SU-DHL-6 (cell line): Measurements from ENCODE around the gene CASP10.

Experiments
- H2AFZ ChIP-seq: fragments of 200-600 bp; sonication (generic); 2 replicates; pipeline ENCODE4 v1.6.1; 2014; ENCODE audit warnings: low read depth, mild to moderate bottlenecking, moderate library complexity, mixed read lengths, antibody characterized with exemption, low read length; ENCODE audit not compliant: severe bottlenecking
- H3F3A ChIP-seq: fragments of 200-600 bp; shearing (Covaris generic); 2 replicates; pipeline ENCODE4 v1.6.0; 2016; ENCODE audit warnings: antibody characterized with exemption, mild to moderate bottlenecking; ENCODE audit not compliant: insufficient read depth
- H3K27ac ChIP-seq: fragments of 200-600 bp; sonication (generic); 2 replicates; pipeline ENCODE4 v1.5.1; 2016; ENCODE audit warnings: low read depth, mild to moderate bottlenecking, low read length, moderate library complexity, mixed read lengths
- H3K27me3 ChIP-seq: fragments of 200-600 bp; sonication (generic), shearing (Covaris generic); 2 replicates; pipeline ENCODE4 v1.6.0; 2014; ENCODE audit warnings: mild to moderate bottlenecking, low read length
- H3K36me3 ChIP-seq: fragments of 200-600 bp; sonication (generic); 2 replicates; pipeline ENCODE4 v1.6.1; 2014; ENCODE audit warnings: mild to moderate bottlenecking, low read length, mixed read lengths
- H3K4me2 ChIP-seq: fragments of 300-600, 200-600 bp; shearing (Covaris generic), sonication (generic); 2 replicates; pipeline ENCODE4 v1.6.0; 2014; ENCODE audit warnings: low read length, low read depth, mild to moderate bottlenecking; ENCODE audit not compliant: poor library complexity, severe bottlenecking
- H3K4me3 ChIP-seq: fragments of 200-600 bp; sonication (generic); 2 replicates; pipeline ENCODE4 v1.5.1; 2014; ENCODE audit warnings: antibody characterized with exemption, low read length, mild to moderate bottlenecking, mixed read lengths; ENCODE audit not compliant: insufficient read depth, poor library complexity, severe bottlenecking
- H3K79me2 ChIP-seq: fragments of 200-600 bp; sonication (generic); 2 replicates; pipeline ENCODE4 v1.6.1; 2014; ENCODE audit warnings: mild to moderate bottlenecking, low read length, moderate library complexity; ENCODE audit not compliant: insufficient read depth
- H3K9ac ChIP-seq: fragments of 200-600 bp; sonication (generic); 2 replicates; pipeline ENCODE4 v1.7.0; 2014; ENCODE audit warnings: mild to moderate bottlenecking, low read length
- H3K9me2 ChIP-seq: fragments of 200-600 bp; sonication (generic); replicated peaks from 2 replicates; pipeline ENCODE4 v1.6.1; 2014; ENCODE audit warnings: low read length; ENCODE audit not compliant: insufficient read depth
- H3K9me3 ChIP-seq: fragments of 200-600 bp; sonication (generic); 2 replicates; pipeline ENCODE4 v1.6.1; 2014; ENCODE audit warnings: low read length, mixed read lengths; ENCODE audit not compliant: insufficient read depth
- H4K20me1 ChIP-seq: fragments of 200-600 bp; sonication (generic); 2 replicates; pipeline ENCODE4 v1.6.1; 2014; ENCODE audit warnings: low read depth, mild to moderate bottlenecking, antibody characterized with exemption, low read length, moderate library complexity, mixed read lengths
- CTCF ChIP-seq: fragments of 200-600 bp; sonication (generic); IDR thresholded peaks from one replicate; pipeline ENCODE4 v1.5.1; 2017; ENCODE audit warnings: antibody characterized with exemption, mild to moderate bottlenecking, low read length, moderate library complexity; ENCODE audit not compliant: insufficient read depth, poor library complexity, severe bottlenecking
- EZH2phosphoT487 ChIP-seq: fragments of 200-600 bp; sonication (generic), shearing (Covaris generic); conservative IDR thresholded peaks from 2 replicates; pipeline ENCODE4 v1.6.1; 2018; ENCODE audit warnings: mild to moderate bottlenecking, antibody characterized with exemption, low read length, moderate library complexity, mixed read lengths

Gene CASP10

GRCh38 chr2:201244829-201245228 lies 61.9 kb downstream of the CASP10 start:
- Histone ChIP-seq H3F3A (no peaks in the 10 kb centered on the region), H3K9ac (no peak overlapping the region), H3K9me2 (no peaks in the 10 kb centered on the region), H3K36me3 (no peaks in the 10 kb centered on the region), H3K4me3 (no peak overlapping the region), H4K20me1 (no peaks in the 10 kb centered on the region), H3K4me2 (no peak overlapping the region), H3K27ac (no peak overlapping the region), H2AFZ (no peak overlapping the region), H3K79me2 (no peaks in the 10 kb centered on the region), H3K27me3 (no peaks in the 10 kb centered on the region), H3K9me3 (no peaks in the 10 kb centered on the region)
- no peak for TF ChIP-seq EZH2phosphoT487
- no peak for TF ChIP-seq CTCF

GRCh38 chr2:201246280-201246679 lies 63.3 kb downstream of the CASP10 start:
- no peak overlapping the region for H3K27ac ChIP-seq
- H3K9ac ChIP-seq = no peak overlapping the region
- H3K4me2 ChIP-seq = no peak overlapping the region
- H3K9me3 ChIP-seq = no peaks in the 10 kb centered on the region
- H3F3A ChIP-seq = no peaks in the 10 kb centered on the region
- no peaks in the 10 kb centered on the region for H3K27me3 ChIP-seq
- no peak overlapping the region for H3K4me3 ChIP-seq
- H3K36me3 ChIP-seq = no peaks in the 10 kb centered on the region
- no peaks in the 10 kb centered on the region for H3K9me2 ChIP-seq
- no peak overlapping the region for H2AFZ ChIP-seq
- no peaks in the 10 kb centered on the region for H3K79me2 ChIP-seq
- H4K20me1 ChIP-seq = no peaks in the 10 kb centered on the region
- TF ChIP-seq EZH2phosphoT487 (no peak), CTCF (no peak)

GRCh38 chr2:201248288-201248844 lies 65.4 kb downstream of the CASP10 start:
- H3K4me2 ChIP-seq = no peak overlapping the region
- no peaks in the 10 kb centered on the region for H3K36me3 ChIP-seq
- no peaks in the 10 kb centered on the region for H3F3A ChIP-seq
- no peaks in the 10 kb centered on the region for H3K27me3 ChIP-seq
- H3K9me3 ChIP-seq = no peaks in the 10 kb centered on the region
- H2AFZ ChIP-seq = no peak overlapping the region
- H4K20me1 ChIP-seq = no peaks in the 10 kb centered on the region
- H3K9me2 ChIP-seq = no peaks in the 10 kb centered on the region
- no peak overlapping the region for H3K27ac ChIP-seq
- no peaks in the 10 kb centered on the region for H3K79me2 ChIP-seq
- TF ChIP-seq CTCF (no peak), EZH2phosphoT487 (no peak)
- no peak overlapping the region for H3K4me3 ChIP-seq
- no peak overlapping the region for H3K9ac ChIP-seq
